Measurements from ENCODE around the gene MIS18A. TPM values are rescaled to one million over a fixed set of nuclear protein-coding genes. Genes with fewer than 3 reads are reported as not detected.
A peak's percentile ranks its signal among the peaks of the same experiment; 100 is the strongest.

MIS18A gene
- total RNA-seq, 1 experiment from 2014 or later = 60.3 TPM

DNA sequence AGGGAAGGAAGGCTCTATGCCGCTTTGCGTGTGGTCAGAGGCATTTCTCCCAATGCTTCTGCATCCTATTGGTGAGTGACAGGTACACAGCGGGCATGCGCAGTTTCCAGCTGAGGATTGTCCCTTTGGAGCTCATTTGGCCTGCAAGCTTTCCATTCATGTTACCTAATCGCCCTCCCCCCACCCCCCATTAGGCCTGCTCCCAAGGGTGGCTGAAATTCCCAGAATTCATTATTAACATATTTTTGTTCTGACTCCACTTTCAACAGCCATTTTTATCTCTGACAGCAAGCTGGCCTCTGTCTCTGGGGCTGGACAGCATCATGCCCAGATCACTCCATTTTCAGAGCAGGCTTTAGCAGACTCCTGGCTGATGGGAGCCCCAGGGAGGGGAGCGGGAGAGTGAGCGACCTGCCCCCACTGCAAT lies 25.6 kb downstream of the MIS18A start:
- DNase-seq (ENCODE audit: low spot score) = peak; percentile 21

DNA sequence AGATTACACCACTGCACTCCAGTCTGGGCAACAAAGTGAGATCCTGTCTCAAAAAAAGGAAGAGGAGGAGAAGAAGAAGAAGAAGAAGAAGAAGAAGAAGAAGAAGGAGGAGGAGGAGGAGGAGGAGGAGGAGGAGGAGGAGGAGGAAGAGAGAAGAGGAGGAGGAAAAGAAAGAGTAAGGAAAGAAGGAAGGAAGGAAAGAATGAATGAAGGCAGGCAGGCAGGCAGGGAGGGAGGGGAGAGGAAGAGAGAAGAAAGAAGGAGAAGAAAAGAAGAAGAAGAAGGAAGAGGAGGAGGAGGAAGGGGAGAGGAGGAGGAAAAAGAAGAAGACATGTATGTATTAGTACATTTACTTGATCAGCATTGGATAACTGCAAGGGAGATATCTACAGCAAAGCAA lies 26.7 kb downstream of the MIS18A start:
- no peak for DNase-seq (ENCODE audit: low spot score)

DNA sequence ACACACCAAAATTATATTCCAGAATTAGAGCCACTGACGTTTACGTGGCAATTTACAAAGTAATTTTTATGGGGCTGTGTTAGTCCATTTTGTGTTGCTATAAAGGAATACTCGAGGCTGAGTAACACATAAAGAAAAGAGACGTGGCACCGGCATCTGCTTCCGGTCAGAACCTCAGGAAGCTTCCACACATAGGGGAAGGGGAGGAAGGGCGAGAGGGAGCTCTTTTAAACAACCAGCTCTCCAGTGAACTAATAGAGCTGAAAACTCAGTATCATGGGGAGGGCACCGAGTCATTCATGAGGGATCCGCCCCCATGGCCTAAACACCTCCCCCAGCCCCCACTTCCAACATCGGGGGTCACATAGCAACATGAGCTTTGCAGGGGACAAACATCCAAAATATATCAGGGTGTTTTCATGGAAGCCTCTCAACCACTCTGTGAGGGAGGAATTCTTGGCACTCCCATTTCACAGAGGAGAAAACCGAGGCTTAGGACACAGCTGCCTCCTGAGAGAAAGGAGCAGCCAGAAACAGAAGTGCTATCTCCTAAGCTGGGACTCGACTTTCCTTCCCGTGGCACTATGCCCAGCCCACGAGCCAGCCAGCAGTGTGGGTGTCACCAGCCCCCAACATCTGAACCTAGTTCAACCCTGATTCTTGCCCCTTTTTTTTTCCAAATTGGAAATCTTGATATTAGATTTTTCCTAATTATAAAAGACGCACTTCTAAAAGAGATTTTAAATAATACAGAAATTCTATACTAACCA lies 29.2 kb downstream of the MIS18A start:
- DNase-seq (ENCODE audit: low spot score) = no peak

DNA sequence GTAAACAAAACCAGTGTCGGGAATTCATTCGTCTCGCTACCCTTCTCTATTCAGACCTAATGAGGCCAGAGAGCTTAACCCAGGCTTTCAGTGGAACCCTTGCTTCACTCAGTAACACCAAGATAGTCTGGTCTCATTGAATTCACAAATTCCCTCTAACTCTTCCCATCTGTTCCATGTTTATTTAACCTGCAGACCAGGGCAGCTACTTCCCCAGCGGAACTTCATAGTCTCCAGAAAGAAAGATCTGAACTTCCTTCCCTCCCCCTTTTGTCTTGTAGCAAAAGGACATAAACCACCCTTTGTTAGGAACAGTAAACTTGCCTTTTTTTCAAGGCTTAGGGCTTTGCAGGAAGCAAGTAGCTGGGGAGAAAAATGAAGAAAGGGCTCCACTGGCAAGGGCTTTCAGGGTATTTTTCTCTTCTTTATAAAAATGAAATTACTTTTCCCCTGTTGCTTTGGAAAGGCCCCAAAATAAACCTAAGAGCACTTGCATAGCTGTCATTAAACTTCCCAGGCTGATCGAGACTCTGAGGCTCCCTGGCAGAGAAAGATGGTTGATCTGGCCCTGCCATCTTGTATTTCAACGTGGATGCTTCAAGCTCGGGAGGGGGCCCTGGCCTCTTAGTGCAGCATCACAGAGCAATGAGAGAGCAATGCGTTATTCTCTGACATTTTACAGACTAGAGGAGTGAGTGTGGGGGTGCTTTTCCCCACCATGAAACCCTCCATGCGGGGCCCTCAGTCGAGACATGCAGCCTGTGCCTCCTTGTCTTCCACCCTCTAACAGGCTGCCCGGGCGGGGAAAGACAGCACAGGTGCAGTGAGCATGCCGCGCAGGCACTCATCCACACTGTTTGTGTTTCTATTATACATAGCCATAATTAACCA lies 30.0 kb downstream of the MIS18A start:
- no peak for DNase-seq (ENCODE audit: low spot score)

DNA sequence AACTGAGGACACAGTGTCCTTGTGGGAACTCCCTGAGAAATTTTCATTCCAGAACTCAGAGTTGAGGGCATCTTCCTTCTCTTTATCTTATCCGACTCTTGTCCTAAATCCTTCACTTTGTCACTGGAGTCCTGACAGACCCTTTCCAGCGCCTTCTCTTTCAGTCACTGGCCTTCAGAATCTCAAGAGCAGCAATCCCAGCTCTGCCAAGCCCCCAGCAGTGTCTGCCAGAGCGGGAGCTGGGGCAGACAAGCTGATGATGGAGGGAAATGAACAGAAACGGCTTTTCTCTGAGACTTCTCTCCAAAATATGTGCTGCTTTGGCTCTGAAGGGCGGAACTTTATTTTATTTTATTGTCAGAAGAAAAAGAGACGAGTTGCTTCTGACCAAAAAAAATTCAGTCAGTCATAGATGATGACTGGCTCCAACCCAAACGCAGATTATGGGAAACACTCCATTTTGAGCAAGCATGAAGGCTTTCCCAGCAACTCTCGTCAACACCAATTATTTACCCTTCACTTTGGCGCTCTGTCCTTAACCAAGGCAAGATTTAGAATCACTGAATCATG lies 32.2 kb downstream of the MIS18A start:
- DNase-seq (ENCODE audit: low spot score) = no peak

GRCh38 chr21:32245971-32246370 lies 32.9 kb downstream of the MIS18A start:
- no peak for DNase-seq (ENCODE audit: low spot score)

DNA sequence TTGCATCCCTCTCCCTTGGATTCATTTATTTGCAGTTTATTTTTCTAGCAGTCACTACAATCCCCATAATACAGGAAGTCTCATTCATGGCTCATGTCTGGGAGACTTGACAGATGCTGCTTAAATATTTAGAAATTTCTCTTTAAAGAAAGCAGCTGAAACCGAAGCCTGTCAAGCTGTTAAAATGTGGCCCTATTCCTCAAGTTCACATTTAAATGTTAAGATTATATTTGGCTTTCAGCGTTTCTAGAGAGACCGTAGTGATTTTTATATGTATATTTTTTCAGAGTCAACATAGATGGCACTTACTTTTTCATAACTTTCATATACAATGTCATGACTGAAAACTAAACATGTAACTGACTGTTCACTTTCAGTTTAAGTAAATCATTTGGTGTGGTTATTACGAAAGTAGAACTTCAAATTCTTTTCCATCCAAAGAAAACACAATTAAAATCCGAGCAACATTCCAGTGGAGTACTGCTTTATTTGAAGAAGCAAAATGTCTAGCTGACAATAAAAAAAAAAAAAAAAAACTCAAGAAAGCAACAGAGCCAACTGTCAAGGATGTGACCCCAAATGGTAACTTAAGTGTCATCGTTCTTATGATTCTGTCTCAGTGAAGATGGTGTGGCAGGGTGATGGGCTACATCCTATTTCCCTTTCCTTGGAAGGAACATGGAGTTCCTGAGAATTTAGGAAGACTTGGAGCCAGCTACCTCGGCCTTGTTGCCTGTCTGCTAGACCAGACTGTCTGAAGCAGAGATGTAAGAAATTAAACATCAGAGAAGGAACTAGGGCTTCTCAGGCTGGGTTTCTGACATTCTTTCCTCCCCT lies 37.8 kb downstream of the MIS18A start:
- DNase-seq (ENCODE audit: low spot score) = no peak

GRCh38 chr21:32239551-32239950 lies 39.3 kb downstream of the MIS18A start:
- DNase-seq (ENCODE audit: low spot score) = no peak

- no peak for DNase-seq (ENCODE audit: low spot score)
Observed at GRCh38 chr21:32238063-32238462, 40.8 kb downstream of the MIS18A start.

GRCh38 chr21:32237021-32237420 lies 41.8 kb downstream of the MIS18A start:
- no peak for DNase-seq (ENCODE audit: low spot score)

- no peak for DNase-seq (ENCODE audit: low spot score)
Observed at GRCh38 chr21:32233722-32234301, 45.0 kb downstream of the MIS18A start.

GRCh38 chr21:32233055-32233546 lies 45.7 kb downstream of the MIS18A start:
- DNase-seq (ENCODE audit: low spot score) = no peak

- DNase-seq (ENCODE audit: low spot score) = no peak
Observed at GRCh38 chr21:32226444-32226843, 52.4 kb downstream of the MIS18A start.

Other genes starting within 250 kb of the MIS18A start
- not detected in 2 replicates for gene MRAP, start 19.8 kb upstream of the MIS18A start, total RNA-seq (2014; rRNA removed; shearing (Covaris generic))
- gene URB1, start 114.0 kb upstream of the MIS18A start, total RNA-seq (2014; rRNA removed; shearing (Covaris generic)) = 16.7 and 20.9 TPM in 2 replicates
- gene EVA1C, start 133.7 kb upstream of the MIS18A start, total RNA-seq (2014; rRNA removed; shearing (Covaris generic)) = 1.1 and 2.5 TPM in 2 replicates